Left ventricle myocardium superior (tissue), 1 donor: ENCODE results near the gene HECW1. TPM values are rescaled to one million over a fixed set of nuclear protein-coding genes. Genes with fewer than 3 reads are reported as not detected.

Experiments used
- ATAC-seq: fragments of 200-7000 bp; cut with Tn5 transposase; one replicate; pipeline ENCODE4 v1.9.1; 2020; ENCODE audit warnings: mild to moderate bottlenecking, moderate library complexity
- DNase-seq: peaks from one replicate; pipeline ENCODE4 v3.0.0-alpha.2; 2020
- intact Hi-C: fragments of 100-400 bp; cut with micrococcal nuclease; formaldehyde crosslinking; loops from one replicate; pipeline ENCODE4 v1.11.0; 2022
- total RNA-seq: library from RNA; stranded (reverse); fragmentation: NEBNext Ultra II Directional; extraction: Animal tissue kit (Norgen Biotek cat#: 25700); gene quantifications from one replicate; pipeline ENCODE4 v1.2.1, GENCODE V29; 2021
- donor health status: DM: no; HTN: yes; CAD: no; lungs with severe emphysema.

The HECW1 gene
- total RNA-seq, 1 donor from 2014 or later = not detected

DNA sequence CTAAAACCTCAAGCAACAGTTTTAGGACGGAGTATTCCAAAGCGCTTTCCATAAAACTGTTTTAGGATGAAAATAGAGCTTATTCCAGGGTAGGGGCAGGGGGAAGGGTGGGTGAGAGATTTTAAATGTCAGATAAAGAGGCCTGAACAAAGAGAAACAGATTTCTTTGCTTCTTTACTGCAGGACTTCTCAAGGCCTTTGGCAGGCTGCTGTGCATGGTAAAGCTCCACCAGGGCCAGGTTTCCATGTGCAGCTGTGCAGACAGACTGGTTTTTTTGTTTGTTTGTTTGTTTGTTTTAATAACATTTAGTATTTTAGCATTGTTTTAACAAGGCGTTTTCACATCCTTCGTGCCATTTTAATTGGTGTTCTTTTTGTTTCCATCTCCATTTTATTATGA is 26.3 kb downstream of the HECW1 start:
- intact Hi-C loops = no loop called here
- no peak for ATAC-seq
- DNase-seq = no peak

DNA sequence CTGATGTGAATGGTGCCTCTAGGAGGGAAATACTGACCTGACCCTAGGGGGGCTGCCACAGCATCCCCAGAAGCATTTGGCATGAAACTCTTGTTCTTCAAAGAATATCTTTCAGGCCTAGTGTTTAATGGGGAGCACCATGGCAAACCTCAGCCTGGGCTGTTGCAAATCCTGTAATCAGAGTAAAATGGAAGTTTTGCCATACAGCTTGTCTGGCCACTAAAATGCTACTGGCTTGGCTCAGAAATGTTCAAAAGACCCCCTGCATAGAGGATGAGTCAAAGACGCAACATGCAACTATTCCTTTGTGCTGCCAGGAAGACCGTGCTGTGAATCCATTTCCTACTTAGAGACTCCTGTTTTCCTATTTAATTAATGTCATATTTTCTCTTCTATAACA is 26.7 kb downstream of the HECW1 start:
- intact Hi-C loops = no loop called here
- DNase-seq (no peak), ATAC-seq (no peak)

- intact Hi-C loops = no loop called here
- ATAC-seq (no peak), DNase-seq (no peak)
These were observed 27.7 kb downstream of the HECW1 start for GRCh38 chr7:43140186-43140585.

DNA sequence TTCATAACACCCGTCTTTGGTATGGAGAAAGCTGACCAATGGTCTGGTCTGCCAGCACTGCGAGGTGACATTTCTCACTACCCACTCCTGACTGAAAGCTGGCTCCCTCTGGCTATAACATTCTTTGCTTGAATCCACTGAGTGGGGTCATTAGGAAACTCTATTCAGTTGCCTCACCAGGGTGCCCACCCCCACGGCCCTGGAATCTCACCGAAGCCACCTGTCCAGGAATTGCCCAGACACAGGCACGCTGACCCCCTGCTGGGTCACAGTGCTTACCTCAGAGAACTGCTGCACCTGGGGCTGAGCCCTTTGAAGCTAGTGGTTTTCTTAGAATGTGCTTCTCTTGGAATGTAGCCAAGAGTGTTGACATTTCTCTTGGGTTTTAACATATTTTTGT is 28.6 kb downstream of the HECW1 start:
- DNase-seq = no peak
- no peak for ATAC-seq
- intact Hi-C loops = no loop called here

DNA sequence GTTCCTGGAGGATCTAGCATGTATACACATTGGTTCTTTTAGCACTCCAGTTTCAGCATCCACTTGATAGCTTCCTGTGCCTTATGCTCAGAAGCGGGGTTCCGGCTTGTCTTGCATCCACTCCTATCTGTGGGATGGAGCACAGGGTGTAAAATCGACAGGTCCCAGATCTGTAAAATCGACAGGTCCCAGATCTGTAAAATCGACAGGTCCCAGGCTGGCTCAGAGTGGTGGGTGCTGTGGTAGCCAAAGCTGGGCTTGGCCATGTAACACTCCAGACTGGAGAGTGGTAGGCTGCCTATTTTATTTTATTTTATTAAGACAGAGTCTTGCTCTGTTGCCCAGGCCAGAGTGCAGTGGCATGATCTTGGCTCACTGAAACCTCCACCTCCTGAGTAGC is 30.3 kb downstream of the HECW1 start:
- DNase-seq (no peak), ATAC-seq (no peak)
- intact Hi-C loops = no loop called here

GRCh38 chr7:43143918-43144589 is 31.6 kb downstream of the HECW1 start:
- ATAC-seq (no peak), DNase-seq (no peak)
- intact Hi-C loops = no loop called here

GRCh38 chr7:43148161-43148731 is 35.8 kb downstream of the HECW1 start:
- ATAC-seq (peak; percentile 30), DNase-seq (no peak)
- intact Hi-C loops = no loop called here

DNA sequence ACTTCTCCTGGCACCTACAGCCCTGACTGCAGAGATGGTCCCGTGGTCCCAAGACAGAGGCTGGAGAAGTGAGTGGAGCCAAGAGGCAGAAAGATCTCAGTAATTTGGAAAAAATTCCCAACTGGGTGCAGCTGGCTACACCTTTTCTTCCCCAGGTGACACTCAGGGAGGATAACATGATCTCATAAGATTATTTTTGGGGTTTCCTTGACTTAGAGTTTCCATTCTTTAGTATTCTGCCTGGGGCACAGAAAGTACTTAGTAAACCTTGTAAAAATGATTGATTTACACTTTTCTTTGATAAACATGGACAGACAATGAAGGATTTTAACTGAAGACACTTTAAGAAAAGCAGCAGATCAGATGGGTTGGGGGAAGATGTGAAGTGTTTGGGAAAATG is 38.6 kb downstream of the HECW1 start:
- no peak for ATAC-seq
- DNase-seq = no peak
- intact Hi-C loops = no loop called here

DNA sequence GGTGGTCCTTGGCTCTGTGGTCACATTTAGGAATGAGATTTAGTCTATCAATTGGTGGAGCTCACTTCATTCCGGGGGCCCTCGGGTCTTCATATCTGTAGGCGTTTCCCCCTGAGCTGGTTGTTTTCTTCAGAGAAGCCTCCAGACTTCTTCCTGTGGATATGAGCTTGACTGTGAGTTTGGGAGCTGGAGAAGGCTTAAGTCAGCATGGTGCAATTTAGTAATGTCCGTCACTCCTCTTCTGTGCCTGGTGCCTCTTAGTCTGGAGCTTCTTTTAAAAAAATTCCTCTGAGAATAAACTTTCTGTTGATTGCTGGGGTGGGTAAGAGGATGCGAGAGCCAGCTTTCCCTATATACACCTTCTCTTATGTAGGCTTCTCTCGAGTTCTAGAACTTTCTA is 40.2 kb downstream of the HECW1 start:
- intact Hi-C loops = no loop called here
- ATAC-seq (no peak), DNase-seq (no peak)

- ATAC-seq (no peak), DNase-seq (no peak)
- intact Hi-C loops = no loop called here
These were observed 43.2 kb downstream of the HECW1 start for GRCh38 chr7:43155636-43156035.

- intact Hi-C loops = no loop called here
- ATAC-seq = no peak
- DNase-seq = no peak
These were observed 51.4 kb downstream of the HECW1 start for GRCh38 chr7:43163885-43164284.

DNA sequence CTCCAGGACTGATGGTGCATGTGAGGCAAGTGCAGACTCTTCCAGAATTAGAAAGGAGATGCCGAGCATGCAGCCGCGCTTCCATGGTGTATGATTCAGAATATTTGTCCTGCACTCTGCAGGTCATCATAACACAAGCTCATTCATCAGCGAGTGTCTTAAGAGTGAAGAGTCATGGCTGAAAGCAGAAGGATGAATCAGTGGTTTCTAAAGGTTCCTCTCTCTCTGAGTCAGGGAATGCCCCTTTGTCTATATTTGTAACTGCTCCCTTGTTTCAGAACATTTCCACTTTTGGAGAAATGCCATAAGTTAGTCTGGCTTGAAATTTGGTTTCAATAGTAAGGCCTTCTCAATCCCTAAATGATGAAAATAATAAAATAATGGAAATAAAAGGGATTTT is 52.3 kb downstream of the HECW1 start:
- ATAC-seq (no peak), DNase-seq (no peak)
- intact Hi-C loops = no loop called here

DNA sequence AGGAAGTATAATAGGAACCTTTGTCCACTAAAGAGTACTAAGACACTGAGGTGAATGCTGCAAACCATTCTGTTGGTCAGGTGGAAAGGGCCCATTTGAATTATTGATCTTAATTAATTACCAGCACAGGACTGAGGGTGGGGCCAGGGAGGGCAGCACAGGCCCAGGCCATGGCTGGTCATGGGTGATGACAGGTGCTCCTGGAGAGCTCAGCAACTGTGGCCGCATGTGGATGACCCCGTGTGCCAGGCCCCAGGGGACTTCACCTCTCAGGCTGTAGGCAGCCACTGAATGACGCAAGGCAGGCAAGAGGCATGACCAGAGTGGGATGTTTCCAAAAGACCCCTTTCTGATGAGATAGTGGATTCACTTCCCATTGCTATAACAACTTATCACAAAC is 54.2 kb downstream of the HECW1 start:
- intact Hi-C loops = no loop called here
- DNase-seq (no peak), ATAC-seq (no peak)

- intact Hi-C loops = no loop called here
- ATAC-seq (no peak), DNase-seq (no peak)
These were observed 56.6 kb downstream of the HECW1 start for GRCh38 chr7:43169076-43169475.

- DNase-seq = no peak
- ATAC-seq = no peak
- intact Hi-C loops = no loop called here
These were observed 58.1 kb downstream of the HECW1 start for GRCh38 chr7:43170571-43170970.

DNA sequence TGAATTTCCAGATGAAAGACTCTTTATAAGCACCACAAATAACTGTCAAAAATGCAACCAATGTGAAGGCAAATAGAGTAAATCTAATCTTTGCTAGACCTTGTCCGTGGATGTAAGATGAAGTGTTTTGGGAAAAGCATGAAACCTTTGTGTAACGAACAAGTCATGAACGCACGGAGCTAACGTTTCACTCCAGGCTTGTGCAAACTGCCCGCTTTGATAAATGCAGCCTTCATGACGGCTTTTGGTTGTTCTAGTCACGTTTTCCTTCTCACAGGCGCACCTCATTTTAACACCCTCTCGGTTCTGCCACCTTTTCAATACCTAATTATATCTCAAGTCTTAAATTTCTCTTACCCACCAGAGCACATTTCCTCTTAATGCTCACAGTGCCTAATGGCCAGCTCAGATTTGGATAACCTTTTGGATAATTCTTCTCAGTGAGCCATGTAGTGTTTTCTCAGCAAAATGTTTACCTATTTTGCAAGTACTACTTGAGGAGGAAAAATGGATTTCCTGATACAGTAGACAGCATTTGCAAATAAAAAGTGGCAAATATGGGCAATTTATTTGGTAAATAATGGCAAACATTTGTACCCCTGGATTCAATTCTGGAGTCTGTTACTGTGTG is 63.2 kb downstream of the HECW1 start:
- ATAC-seq = no peak
- intact Hi-C loops = no loop called here

DNA sequence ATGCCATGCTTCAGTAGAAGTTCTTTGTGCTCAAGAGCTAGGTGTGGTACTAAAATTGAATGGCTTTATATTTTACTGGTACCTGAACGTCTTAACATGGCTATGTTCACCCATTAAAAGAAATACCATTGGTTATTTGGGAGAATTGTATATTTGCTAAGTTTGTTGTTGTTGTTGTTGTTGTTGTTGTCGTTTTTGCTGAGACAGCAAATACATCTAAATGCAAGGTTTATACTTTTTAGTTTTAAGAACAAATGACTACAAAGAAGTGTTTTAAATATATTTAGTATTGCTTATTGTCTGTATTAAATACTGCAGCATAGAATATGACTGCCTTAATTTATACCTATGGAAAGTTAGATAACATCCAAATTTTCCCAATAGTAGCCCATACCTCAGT is 66.9 kb downstream of the HECW1 start:
- intact Hi-C loops = no loop called here
- DNase-seq (no peak), ATAC-seq (no peak)

More for the DNA sequence above, 63.2 kb downstream of the HECW1 start:
- no peak for DNase-seq

GRCh38 chr7:43192806-43193460 is 80.5 kb downstream of the HECW1 start:
- ATAC-seq (no peak), DNase-seq (no peak)
- intact Hi-C loops = no loop called here

- ATAC-seq (no peak), DNase-seq (no peak)
- intact Hi-C loops = no loop called here
These were observed 81.4 kb downstream of the HECW1 start for GRCh38 chr7:43193893-43194292.

- ATAC-seq (no peak), DNase-seq (no peak)
- intact Hi-C loops = no loop called here
These were observed 82.8 kb downstream of the HECW1 start for GRCh38 chr7:43195256-43195655.

GRCh38 chr7:43195768-43196167 is 83.3 kb downstream of the HECW1 start:
- ATAC-seq (no peak), DNase-seq (no peak)
- intact Hi-C loops = no loop called here
